Upper lobe of left lung (tissue), 6 donors: Measurements from ENCODE around the gene KIF2C. TPM values are rescaled to one million over a fixed set of nuclear protein-coding genes. Genes with fewer than 3 reads are reported as not detected.

Experiments
- ATAC-seq, 2 donors: fragments of 200-7000 bp; cut with Tn5 transposase; one replicate each; pipeline ENCODE4 v1.9.1; 2022; ENCODE audit warnings: mild to moderate bottlenecking in 2 of 2, moderate library complexity in 2 of 2; ENCODE audit not compliant: low FRiP score in 2 of 2
- DNase-seq, 2 donors: peaks; one replicate each; pipeline ENCODE4 v3.0.0-alpha.2; 2019 to 2020
- H3K27ac ChIP-seq, 4 donors: fragments of 200-600 bp; sonication (generic); one replicate each; pipeline ENCODE4 v1.5.1; 2016 to 2019
- H3K27me3 ChIP-seq, 4 donors: fragments of 200-600 bp; sonication (generic); one replicate each; pipeline ENCODE4 v1.5.1; 2017 to 2019
- H3K36me3 ChIP-seq, 4 donors: fragments of 200-600 bp; sonication (generic); one replicate each; pipeline ENCODE4 v1.5.1; 2016 to 2019
- H3K4me1 ChIP-seq, 4 donors: fragments of 200-600 bp; sonication (generic); one replicate each; pipeline ENCODE4 v1.5.1; 2018 to 2019
- H3K4me3 ChIP-seq, 4 donors: fragments of 200-600 bp; sonication (generic); one replicate each; pipeline ENCODE4 v1.5.1; 2017 to 2019; ENCODE audit warnings: mild to moderate bottlenecking in 2 of 4, moderate library complexity in 1 of 4
- H3K9me3 ChIP-seq, 4 donors: fragments of 200-600 bp; sonication (generic); one replicate each; pipeline ENCODE4 v1.5.1; 2018 to 2019
- EP300 ChIP-seq, 4 donors: sonication (generic); formaldehyde crosslinking; IDR thresholded peaks; one replicate each; pipeline ENCODE4 v1.5.1; 2017; ENCODE audit warnings: antibody characterized with exemption in 4 of 4, control low read depth in 2 of 4
- POLR2A ChIP-seq, 4 donors: fragments of 450-650 bp; IDR thresholded peaks; one replicate each; pipeline ENCODE4 v1.5.1; 2016 to 2017; ENCODE audit warnings: antibody characterized with exemption in 4 of 4, mild to moderate bottlenecking in 2 of 4
- POLR2AphosphoS5 ChIP-seq, 2 donors: sonication (generic); formaldehyde crosslinking; IDR thresholded peaks; one replicate each; pipeline ENCODE4 v1.5.1; 2017; ENCODE audit warnings: antibody characterized with exemption in 2 of 2
- WGBS, 2 donors: methylation state at CpG; one replicate each; pipeline ENCODE4 v1.1.5; 2017 to 2018; 5-methylcytosine and 5-hydroxymethylcytosine counted together
- total RNA-seq, 6 donors: library from RNA; depleted of rRNA in 4 of 6; stranded (reverse); fragments of >200 nt in 4 of 6; gene quantifications; one replicate each; pipeline versions ENCODE4 v1.1.0 to v1.2.1, GENCODE V29; 2016 to 2021
- TF ChIP-seq, protein P1 (sequence below), 6 experiments: fragments of 450-650 bp in 4 of 6; fragments of 200-600 bp in 2 of 6; sonication (generic) in 2 of 6; IDR thresholded peaks; one replicate each; pipeline ENCODE4 v1.5.1; 2016 to 2019; ENCODE audit warnings: antibody characterized with exemption in 6 of 6
- donor health status: DM: no; HTN: no; CAD: no; lungs with moderate emphysema.
- donor health status: DM: no; HTN: yes; CAD: no; lungs with severe emphysema.

The KIF2C gene
- total RNA-seq, 6 donors from 2014 or later, result 1.5 to 2.7 (median 2.6) TPM; not detected in 1

DNA sequence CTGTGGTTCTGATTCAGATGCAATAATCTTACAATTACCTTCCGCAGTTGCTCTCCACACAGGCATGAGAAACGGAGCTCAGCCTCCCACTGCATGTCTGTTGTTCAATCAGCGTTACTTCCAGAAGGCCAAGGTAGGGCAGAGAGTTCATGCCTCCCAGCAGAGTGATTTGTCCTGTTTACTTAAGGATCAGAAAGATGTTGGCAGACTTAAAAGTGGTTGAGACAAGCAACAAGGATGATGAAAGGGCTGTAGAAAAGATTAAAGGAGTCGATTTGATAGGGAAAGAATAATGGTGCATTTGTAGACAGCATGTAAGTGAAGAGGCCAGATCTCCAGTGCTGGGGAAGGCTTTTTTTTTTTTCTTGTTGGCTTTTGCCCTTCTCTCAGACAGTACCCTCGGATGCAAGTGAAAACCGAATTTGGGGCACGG lies 38.5 kb upstream of the KIF2C start:
- Histone ChIP-seq H3K9me3 (no peaks in the 10 kb centered on the region), H3K27me3 (no peaks in the 10 kb centered on the region), H3K4me3 (no peak overlapping the region), H3K4me1 (peaks cover 0 to 4% (median 2%) of the 10 kb centered on the region in 4 donors), H3K27ac (no peak overlapping the region), H3K36me3 (no peaks in the 10 kb centered on the region)
- ATAC-seq, result no peak
- 60 to 66% methylated on average over 7 of the region's 7 CpGs for WGBS, 2 donors
- no peak for DNase-seq
- TF ChIP-seq POLR2A (IDR thresholded peaks at IDR 0.05), result no peak
- TF ChIP-seq, protein P1, sequence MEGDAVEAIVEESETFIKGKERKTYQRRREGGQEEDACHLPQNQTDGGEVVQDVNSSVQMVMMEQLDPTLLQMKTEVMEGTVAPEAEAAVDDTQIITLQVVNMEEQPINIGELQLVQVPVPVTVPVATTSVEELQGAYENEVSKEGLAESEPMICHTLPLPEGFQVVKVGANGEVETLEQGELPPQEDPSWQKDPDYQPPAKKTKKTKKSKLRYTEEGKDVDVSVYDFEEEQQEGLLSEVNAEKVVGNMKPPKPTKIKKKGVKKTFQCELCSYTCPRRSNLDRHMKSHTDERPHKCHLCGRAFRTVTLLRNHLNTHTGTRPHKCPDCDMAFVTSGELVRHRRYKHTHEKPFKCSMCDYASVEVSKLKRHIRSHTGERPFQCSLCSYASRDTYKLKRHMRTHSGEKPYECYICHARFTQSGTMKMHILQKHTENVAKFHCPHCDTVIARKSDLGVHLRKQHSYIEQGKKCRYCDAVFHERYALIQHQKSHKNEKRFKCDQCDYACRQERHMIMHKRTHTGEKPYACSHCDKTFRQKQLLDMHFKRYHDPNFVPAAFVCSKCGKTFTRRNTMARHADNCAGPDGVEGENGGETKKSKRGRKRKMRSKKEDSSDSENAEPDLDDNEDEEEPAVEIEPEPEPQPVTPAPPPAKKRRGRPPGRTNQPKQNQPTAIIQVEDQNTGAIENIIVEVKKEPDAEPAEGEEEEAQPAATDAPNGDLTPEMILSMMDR (IDR thresholded peaks at IDR 0.05), result no peak
- no peak for TF ChIP-seq EP300 (IDR thresholded peaks at IDR 0.05)
- no peak for TF ChIP-seq POLR2AphosphoS5 (IDR thresholded peaks at IDR 0.05)

DNA sequence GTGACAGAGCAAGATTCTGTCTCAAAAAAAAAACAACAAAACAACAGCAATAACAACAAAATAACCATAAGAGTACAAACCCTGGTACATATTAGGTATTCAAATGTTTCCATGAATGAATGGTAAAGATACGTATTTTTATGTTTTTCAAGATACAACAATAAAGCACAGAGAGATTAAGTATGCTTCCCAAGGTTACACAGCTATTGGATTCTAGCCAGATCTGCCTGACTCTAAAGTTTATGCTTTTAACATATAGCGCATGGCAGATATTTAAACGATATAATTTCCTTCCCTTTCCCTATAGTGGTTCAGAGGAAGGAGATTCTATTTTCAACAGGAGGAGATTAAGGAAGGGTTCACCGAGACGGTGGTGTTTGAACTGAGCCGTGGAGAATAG lies 34.2 kb upstream of the KIF2C start:
- ATAC-seq (no peak), DNase-seq (no peak)
- Histone ChIP-seq H3K4me1 (peaks cover 4 to 15% (median 8%) of the 10 kb centered on the region in 4 donors), H3K27me3 (no peaks in the 10 kb centered on the region), H3K4me3 (no peak overlapping the region), H3K36me3 (no peaks in the 10 kb centered on the region), H3K9me3 (no peaks in the 10 kb centered on the region), H3K27ac (no peak overlapping the region)
- TF ChIP-seq, protein P1 (IDR thresholded peaks at IDR 0.05), result no peak
- TF ChIP-seq EP300 (IDR thresholded peaks at IDR 0.05) (no peak), POLR2A (IDR thresholded peaks at IDR 0.05) (no peak), POLR2AphosphoS5 (IDR thresholded peaks at IDR 0.05) (no peak)
- 67 to 73% methylated on average over 6 of the region's 6 CpGs for WGBS, 2 donors

DNA sequence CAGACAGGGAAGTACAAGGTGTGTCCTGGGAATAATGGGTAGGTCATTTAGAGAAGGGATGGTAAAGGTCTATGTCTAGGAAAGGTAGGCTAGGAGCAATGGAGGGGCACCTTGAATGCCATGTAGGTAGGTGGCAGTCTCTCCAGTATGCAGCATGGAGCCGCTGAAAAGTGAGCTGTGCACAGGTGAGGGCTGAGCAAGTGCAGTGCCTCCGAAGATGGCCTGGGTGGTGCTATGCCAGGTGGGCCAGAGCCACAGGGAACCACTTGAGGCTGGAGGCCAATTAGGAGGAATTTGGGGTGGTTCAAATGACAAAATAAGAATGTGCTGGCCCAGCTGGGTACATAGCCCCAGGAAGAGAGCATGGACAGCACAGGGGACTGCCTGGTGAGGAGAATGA lies 33.7 kb upstream of the KIF2C start:
- Histone ChIP-seq H3K36me3 (no peaks in the 10 kb centered on the region), H3K27ac (no peak overlapping the region), H3K4me1 (peaks cover 4 to 15% (median 8%) of the 10 kb centered on the region in 4 donors), H3K9me3 (no peaks in the 10 kb centered on the region), H3K4me3 (no peak overlapping the region), H3K27me3 (no peaks in the 10 kb centered on the region)
- ATAC-seq, result peak in 1 of 2 donors; percentile 12
- WGBS, 2 donors, result 76 to 94% methylated on average over 2 of the region's 2 CpGs
- DNase-seq, result no peak
- no peak for TF ChIP-seq POLR2AphosphoS5 (IDR thresholded peaks at IDR 0.05)
- no peak for TF ChIP-seq EP300 (IDR thresholded peaks at IDR 0.05)
- TF ChIP-seq POLR2A (IDR thresholded peaks at IDR 0.05), result no peak
- TF ChIP-seq, protein P1 (IDR thresholded peaks at IDR 0.05), result no peak

DNA sequence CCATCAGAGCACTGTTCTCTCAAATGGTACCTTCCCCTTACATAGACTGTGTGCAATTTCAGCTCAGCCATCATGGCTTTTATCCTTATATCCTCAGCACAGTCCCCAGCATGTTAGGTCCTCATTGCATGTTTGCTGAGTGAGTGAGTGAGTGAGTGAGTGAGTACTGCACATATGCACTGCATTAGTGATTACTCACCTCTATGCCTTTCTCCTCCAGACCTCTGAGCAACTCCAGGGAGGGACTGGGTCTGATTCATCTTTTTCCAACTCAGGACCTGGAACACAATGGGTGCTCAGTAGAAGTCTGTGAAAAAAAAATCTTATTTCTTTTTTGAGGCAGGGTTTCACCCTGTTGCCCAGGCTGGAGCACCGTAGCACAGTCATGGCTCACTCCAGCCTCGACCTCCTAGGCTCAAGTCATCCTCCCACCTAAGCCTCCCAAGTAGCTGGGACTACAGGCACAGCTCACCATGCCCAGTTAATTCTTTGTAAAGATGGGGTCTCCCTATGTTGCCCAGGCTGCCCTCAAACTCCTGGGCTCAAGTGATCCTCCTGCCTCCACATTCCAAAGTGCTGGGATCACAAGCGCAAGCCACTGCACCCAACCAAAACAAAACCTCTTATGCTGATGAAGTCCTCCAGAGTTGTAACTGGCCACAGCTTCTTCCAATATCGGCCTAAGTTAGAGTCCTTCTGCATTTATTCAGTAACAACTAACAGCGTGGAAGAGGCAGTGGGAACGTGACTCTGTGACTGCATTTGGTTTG lies 32.3 kb upstream of the KIF2C start:
- Histone ChIP-seq H3K4me1 (peaks cover 4 to 11% (median 8%) of the 10 kb centered on the region in 4 donors), H3K4me3 (no peak overlapping the region), H3K36me3 (no peaks in the 10 kb centered on the region), H3K9me3 (no peaks in the 10 kb centered on the region), H3K27me3 (no peaks in the 10 kb centered on the region), H3K27ac (no peak overlapping the region)
- 83 to 92% methylated on average over 3 to 6 of the region's 6 CpGs for WGBS, 2 donors
- TF ChIP-seq POLR2AphosphoS5 (IDR thresholded peaks at IDR 0.05), result no peak
- TF ChIP-seq EP300 (IDR thresholded peaks at IDR 0.05), result no peak
- TF ChIP-seq, protein P1 (IDR thresholded peaks at IDR 0.05), result no peak
- no peak for TF ChIP-seq POLR2A (IDR thresholded peaks at IDR 0.05)
- ATAC-seq (peak in 1 of 2 donors; percentile 47), DNase-seq (no peak)
